Esophagus muscularis mucosa (tissue), 4 donors: ENCODE data around the gene TLK1. TPM values are rescaled to one million over a fixed set of nuclear protein-coding genes. Genes with fewer than 3 reads are reported as not detected.
"Not testable (repeated sequence)": the region's sequence is repeated elsewhere in the genome, so short reads cannot be mapped to it uniquely, and the experiment has no call there.

Source experiments
- DNase-seq: peaks from one replicate; pipeline ENCODE4 v3.0.0-alpha.2; 2017; ENCODE audit errors: extremely low spot score
- H3K27ac ChIP-seq, 4 donors: fragments of 200-600 bp; sonication (generic); replicated peaks in 1 of 4; 1 replicate in 3 of 4; 2 replicates in 1 of 4; pipeline ENCODE4 v1.5.1; 2016 to 2019; ENCODE audit warnings: mild to moderate bottlenecking in 1 of 4
- H3K27me3 ChIP-seq, 4 donors: fragments of 200-600 bp; sonication (generic); one replicate each; pipeline versions ENCODE4 v1.5.1 to v1.6.0; 2016 to 2019
- H3K36me3 ChIP-seq, 4 donors: fragments of 200-600 bp; sonication (generic); one replicate each; pipeline ENCODE4 v1.5.1; 2016 to 2019
- H3K4me1 ChIP-seq, 4 donors: fragments of 200-600 bp; sonication (generic); one replicate each; pipeline ENCODE4 v1.5.1; 2016 to 2019
- H3K4me3 ChIP-seq, 4 donors: fragments of 200-600 bp; sonication (generic); 1 replicate in 2 of 4; 2 replicates in 2 of 4; pipeline ENCODE4 v1.5.1; 2016 to 2019; ENCODE audit warnings: mild to moderate bottlenecking in 4 of 4, moderate library complexity in 1 of 4
- H3K9me3 ChIP-seq, 4 donors: fragments of 200-600 bp; sonication (generic); 1 replicate in 3 of 4; 2 replicates in 1 of 4; pipeline ENCODE4 v1.5.1; 2016 to 2019
- CTCF ChIP-seq, 3 experiments: fragments of 200-600 bp in 2 of 3; fragments of 450-650 bp in 1 of 3; sonication (generic) in 2 of 3; IDR thresholded peaks; one replicate each; pipeline ENCODE4 v1.5.1; 2017 to 2019; ENCODE audit warnings: antibody characterized with exemption in 3 of 3, mild to moderate bottlenecking in 2 of 3, moderate library complexity in 1 of 3
- EP300 ChIP-seq: sonication (generic); formaldehyde crosslinking; IDR thresholded peaks from one replicate; pipeline ENCODE4 v1.6.1; 2017; ENCODE audit warnings: antibody characterized with exemption
- POLR2A ChIP-seq: fragments of 450-650 bp; IDR thresholded peaks from one replicate; pipeline ENCODE4 v1.6.1; 2017; ENCODE audit warnings: antibody characterized with exemption, moderate library complexity, mild to moderate bottlenecking, low read depth
- POLR2AphosphoS5 ChIP-seq, 2 donors: sonication (generic); formaldehyde crosslinking; IDR thresholded peaks; one replicate each; pipeline ENCODE4 v1.6.1; 2017; ENCODE audit warnings: antibody characterized with exemption in 2 of 2
- WGBS: methylation state at CpG from one replicate; pipeline ENCODE4 v1.1.5; 2018; 5-methylcytosine and 5-hydroxymethylcytosine counted together
- intact Hi-C: fragments of 100-400 bp; cut with DNase I; formaldehyde crosslinking; loops from one replicate; pipeline ENCODE4 v1.15.1; 2023
- total RNA-seq, 4 donors: library from RNA; depleted of rRNA; stranded (reverse); fragments of >200 nt; gene quantifications; one replicate each; pipeline versions ENCODE4 v1.1.0 to v1.2.1, GENCODE V29; 2016

The TLK1 gene
- total RNA-seq, 4 donors from 2014 or later = 27.9 to 46.1 (median 34.0) TPM

GRCh38 chr2:171083451-171083850, 77.2 kb downstream of the TLK1 start:
- TF ChIP-seq POLR2A (no peak), CTCF (IDR thresholded peaks at IDR 0.05) (no peak), EP300 (no peak), POLR2AphosphoS5 (IDR thresholded peaks at IDR 0.05) (no peak)
- Histone ChIP-seq H3K4me3 (no peak overlapping the region), H3K4me1 (peaks cover 7 to 29% (median 15%) of the 10 kb centered on the region in 4 donors), H3K9me3 (no peaks in the 10 kb centered on the region), H3K27me3 (no peaks in the 10 kb centered on the region), H3K36me3 (no peaks in the 10 kb centered on the region), H3K27ac (no peak overlapping the region)
- intact Hi-C loops = no loop called here
- 84% methylated on average over 2 of the region's 2 CpGs for WGBS
- no peak for DNase-seq

GRCh38 chr2:171081649-171082111, 79.0 kb downstream of the TLK1 start:
- TF ChIP-seq CTCF (IDR thresholded peaks at IDR 0.05) (no peak), POLR2A (no peak), POLR2AphosphoS5 (IDR thresholded peaks at IDR 0.05) (no peak), EP300 (no peak)
- intact Hi-C loops = no loop called here
- WGBS = 90% methylated on average over 3 of the region's 3 CpGs

GRCh38 chr2:171080607-171081006, 80.1 kb downstream of the TLK1 start:
- WGBS = 94% methylated on average over 6 of the region's 6 CpGs
- no peaks in the 10 kb centered on the region for H3K27me3 ChIP-seq
- no peak for TF ChIP-seq POLR2A
- TF ChIP-seq POLR2AphosphoS5 (IDR thresholded peaks at IDR 0.05) = no peak
- no peak for TF ChIP-seq CTCF (IDR thresholded peaks at IDR 0.05)
- TF ChIP-seq EP300 = no peak
- peaks cover 0 to 10% (median 3%) of the 10 kb centered on the region in 4 donors for H3K36me3 ChIP-seq
- intact Hi-C loops = no loop called here
- H3K4me1 ChIP-seq = peaks cover 0 to 19% (median 6%) of the 10 kb centered on the region in 4 donors
- H3K9me3 ChIP-seq = no peaks in the 10 kb centered on the region
- no peak overlapping the region for H3K4me3 ChIP-seq
- H3K27ac ChIP-seq = no peak overlapping the region
- no peak for DNase-seq

More at GRCh38 chr2:171081649-171082111, 79.0 kb downstream of the TLK1 start:
- Histone ChIP-seq H3K27me3 (no peaks in the 10 kb centered on the region), H3K27ac (no peak overlapping the region), H3K4me1 (peaks cover 5 to 26% (median 11%) of the 10 kb centered on the region in 4 donors), H3K4me3 (no peak overlapping the region), H3K9me3 (no peaks in the 10 kb centered on the region), H3K36me3 (peaks cover 0 to 3% (median 0%) of the 10 kb centered on the region in 4 donors)
- DNase-seq = no peak

- H3K36me3 ChIP-seq = peaks cover 0 to 25% (median 7%) of the 10 kb centered on the region in 4 donors
- WGBS = 88% methylated on average over 7 of the region's 7 CpGs
- H3K27ac ChIP-seq, intact Hi-C loops, H3K9me3 ChIP-seq, DNase-seq, H3K27me3 ChIP-seq, H3K4me3 ChIP-seq, H3K4me1 ChIP-seq: not testable (repeated sequence)
Measured at GRCh38 chr2:171076422-171076821, 84.3 kb downstream of the TLK1 start.

- H3K36me3 ChIP-seq = peaks cover 0 to 25% (median 7%) of the 10 kb centered on the region in 4 donors
- no peaks in the 10 kb centered on the region for H3K9me3 ChIP-seq
- no peaks in the 10 kb centered on the region for H3K4me1 ChIP-seq
- DNase-seq = no peak
- H3K27me3 ChIP-seq = no peaks in the 10 kb centered on the region
- no peak overlapping the region for H3K4me3 ChIP-seq
- WGBS = 98% methylated on average over 5 of the region's 5 CpGs
- no peak for TF ChIP-seq POLR2AphosphoS5 (IDR thresholded peaks at IDR 0.05)
- TF ChIP-seq EP300 = no peak
- no peak overlapping the region for H3K27ac ChIP-seq
- intact Hi-C loops = no loop called here
Measured at GRCh38 chr2:171072164-171072563, 88.5 kb downstream of the TLK1 start.
